ENCODE data around the gene PDCD1LG2.

DNA sequence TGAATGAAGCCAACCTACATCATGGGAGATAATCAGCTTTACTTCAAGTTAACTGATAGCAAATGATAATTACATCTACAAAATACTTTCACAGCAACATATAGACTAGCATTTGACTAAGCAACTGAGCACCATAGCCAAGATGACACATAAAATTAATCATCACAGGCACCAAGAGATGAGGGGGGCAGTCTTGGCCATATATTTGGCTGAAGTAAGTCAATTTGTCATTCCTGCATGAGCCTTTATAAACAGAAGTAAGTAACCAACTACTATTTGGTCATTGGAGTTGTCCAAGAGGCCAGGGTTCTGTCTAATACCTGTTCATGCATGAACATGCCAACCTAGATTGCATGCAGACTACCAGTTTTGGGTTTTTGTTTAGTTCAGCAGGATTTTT is 53.6 kb downstream of the PDCD1LG2 start:
- TF ChIP-seq CTCF (IDR thresholded peaks at IDR 0.05) (no peak), POLR2A (IDR thresholded peaks at IDR 0.05; ENCODE audit: low read depth) (no peak)

Data from esophagus muscularis mucosa (tissue), 3 donors.